HG02588 (cell line): ENCODE results near the gene HSD11B2.

Experiments
- ATAC-seq: cut with Tn5 transposase; IDR thresholded peaks from one replicate; pipeline ENCODE4 v1.9.1; 2021; ENCODE audit warnings: mild to moderate bottlenecking, moderate library complexity; ENCODE audit not compliant: unreplicated experiment

Gene HSD11B2

DNA sequence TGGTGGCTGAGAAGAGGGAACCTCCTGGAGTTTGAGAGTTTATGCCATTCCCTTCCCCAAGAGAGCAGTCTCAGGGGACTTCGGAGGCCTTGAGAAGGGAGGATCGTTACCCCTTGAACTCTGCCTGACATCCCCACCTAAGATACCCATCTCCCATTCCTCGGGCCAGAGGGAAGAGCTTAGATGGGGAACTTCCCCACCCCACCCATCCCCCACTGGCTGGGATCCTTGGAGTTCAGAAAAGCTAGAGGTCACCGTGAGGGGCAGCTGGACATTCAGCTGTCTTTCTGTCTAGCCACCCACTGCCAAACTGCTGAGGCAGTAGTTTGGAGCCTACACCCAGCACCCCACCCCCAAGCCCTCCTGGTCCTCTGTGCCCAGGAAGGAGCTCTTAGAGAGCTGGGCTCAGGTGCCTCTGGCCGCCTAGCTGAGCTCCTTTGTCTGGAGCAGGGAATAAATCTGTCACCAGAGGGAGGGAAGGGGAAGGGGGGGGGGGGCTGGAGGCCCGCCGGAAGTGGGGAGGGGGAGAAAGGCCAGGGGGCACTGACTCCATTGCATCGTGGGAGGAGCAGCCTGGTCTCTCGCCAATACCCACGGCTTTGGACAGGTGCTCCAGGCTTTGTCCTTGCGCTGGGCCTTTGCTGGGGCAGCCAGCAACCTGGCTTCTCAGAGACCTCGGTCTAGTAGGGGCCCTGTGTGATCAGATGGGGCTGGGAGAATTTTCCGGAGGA is 1.0 kb downstream of the HSD11B2 start:
- ATAC-seq: no peak

DNA sequence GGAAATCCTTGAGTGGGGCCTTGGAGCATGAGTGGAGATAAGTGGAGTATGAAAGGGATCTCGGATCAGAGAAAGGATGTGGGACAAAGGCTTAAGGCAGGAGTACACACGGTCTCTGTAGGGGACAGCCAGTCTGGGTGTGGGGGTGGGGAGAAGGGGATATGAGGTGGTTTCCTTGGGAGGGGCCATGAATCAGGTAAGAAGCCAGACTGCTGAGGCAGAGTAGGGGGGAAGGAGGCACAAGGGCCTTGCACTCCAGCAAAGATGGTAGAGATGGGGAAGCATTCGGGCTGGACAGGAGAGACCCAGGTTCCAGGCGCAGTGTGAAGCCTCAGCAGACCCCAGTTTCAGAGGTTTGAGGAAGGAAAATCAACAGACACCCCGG is 1.6 kb downstream of the HSD11B2 start:
- ATAC-seq: no peak

DNA sequence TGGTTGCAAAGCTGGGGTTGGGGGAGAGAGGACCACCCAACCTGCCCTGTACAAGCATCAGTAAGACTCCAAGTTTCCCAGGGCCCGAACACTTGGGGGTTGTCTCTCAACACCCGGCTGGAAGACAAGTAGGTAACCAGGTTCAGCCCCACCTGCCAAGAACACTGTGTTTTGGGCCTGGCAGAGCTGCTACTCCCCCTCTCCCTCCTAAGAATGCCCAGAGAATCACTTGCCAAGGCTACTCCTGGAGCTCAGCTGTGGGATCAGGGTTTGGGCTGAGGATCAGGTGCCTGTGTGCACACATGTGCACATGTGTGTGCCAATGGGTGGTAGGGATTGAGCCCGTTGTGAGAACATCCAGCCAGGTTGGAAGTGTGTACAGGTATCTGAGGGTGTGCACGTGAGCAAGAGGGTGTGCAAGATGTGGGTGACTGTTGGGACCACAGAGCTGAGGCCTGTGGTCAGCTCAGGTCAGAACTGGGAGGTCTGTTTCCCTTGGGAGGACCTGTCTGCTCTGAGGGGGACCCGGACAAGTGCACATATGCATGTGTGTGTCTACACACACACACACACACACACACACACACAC is 2.3 kb downstream of the HSD11B2 start:
- no peak for ATAC-seq

DNA sequence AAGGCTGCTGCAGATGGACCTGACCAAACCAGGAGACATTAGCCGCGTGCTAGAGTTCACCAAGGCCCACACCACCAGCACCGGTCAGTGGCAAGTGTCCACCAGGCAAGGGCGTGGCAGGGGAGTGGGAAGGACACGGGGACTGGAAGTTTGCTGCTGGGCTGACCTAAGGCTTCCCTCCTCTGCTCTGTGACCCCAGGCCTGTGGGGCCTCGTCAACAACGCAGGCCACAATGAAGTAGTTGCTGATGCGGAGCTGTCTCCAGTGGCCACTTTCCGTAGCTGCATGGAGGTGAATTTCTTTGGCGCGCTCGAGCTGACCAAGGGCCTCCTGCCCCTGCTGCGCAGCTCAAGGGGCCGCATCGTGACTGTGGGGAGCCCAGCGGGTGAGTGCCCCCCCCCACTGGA is 4.8 kb downstream of the HSD11B2 start:
- ATAC-seq: no peak

DNA sequence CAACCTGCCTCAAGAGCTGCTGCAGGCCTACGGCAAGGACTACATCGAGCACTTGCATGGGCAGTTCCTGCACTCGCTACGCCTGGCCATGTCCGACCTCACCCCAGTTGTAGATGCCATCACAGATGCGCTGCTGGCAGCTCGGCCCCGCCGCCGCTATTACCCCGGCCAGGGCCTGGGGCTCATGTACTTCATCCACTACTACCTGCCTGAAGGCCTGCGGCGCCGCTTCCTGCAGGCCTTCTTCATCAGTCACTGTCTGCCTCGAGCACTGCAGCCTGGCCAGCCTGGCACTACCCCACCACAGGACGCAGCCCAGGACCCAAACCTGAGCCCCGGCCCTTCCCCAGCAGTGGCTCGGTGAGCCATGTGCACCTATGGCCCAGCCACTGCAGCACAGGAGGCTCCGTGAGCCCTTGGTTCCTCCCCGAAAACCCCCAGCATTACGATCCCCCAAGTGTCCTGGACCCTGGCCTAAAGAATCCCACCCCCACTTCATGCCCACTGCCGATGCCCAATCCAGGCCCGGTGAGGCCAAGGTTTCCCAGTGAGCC is 5.8 kb downstream of the HSD11B2 start:
- ATAC-seq: no peak

DNA sequence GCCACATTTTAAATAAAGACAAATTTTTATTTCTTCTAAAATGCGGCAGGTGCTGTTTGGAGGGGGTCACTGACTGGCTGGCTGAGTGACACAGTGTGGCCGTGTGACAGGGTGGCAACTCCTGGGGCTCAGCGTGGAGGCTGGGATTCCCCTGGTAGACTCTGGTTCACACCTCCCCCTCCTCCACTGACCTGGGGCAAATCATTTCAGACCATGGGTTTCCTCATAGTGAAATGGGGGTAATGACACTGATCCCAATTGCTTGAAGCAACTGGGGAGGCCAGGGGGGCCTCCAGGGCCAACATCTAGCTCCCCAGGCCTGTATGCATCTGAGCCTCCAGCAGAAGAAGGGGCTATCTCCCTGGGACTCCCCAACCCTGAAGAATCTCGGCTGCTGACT is 6.6 kb downstream of the HSD11B2 start:
- no peak for ATAC-seq

DNA sequence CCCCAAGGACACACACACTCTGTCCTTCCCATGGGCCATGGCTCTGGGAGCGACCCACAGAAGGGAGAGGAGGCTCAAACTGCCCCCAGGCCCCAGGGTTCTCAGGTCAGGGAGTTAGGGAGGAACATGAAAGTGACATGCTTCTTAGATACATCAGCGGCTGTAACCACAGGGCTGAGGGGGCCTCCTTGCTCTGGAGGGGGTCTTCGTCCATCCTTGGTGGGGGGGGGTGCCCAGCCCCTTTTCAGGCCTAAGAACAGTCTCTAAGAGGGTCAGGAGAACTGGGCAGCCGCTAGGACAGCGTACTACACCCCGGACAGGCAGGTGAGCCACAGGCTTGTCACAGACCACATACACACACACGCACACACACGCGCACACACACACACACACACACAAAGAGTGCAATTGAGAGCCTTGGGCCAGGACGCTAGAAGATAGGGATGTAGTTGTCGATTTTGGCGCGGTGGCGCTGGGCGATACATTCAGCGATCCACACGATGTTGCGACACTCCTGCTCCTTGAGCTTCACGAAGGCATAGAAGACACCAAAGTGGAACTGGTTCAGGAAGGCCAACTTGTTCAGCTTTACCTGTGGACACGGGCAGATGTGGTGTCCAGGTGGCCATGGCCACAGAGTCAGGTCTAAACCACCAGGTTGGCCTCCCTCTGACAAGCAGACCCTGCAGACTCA is 7.3 kb downstream of the HSD11B2 start:
- no peak for ATAC-seq

DNA sequence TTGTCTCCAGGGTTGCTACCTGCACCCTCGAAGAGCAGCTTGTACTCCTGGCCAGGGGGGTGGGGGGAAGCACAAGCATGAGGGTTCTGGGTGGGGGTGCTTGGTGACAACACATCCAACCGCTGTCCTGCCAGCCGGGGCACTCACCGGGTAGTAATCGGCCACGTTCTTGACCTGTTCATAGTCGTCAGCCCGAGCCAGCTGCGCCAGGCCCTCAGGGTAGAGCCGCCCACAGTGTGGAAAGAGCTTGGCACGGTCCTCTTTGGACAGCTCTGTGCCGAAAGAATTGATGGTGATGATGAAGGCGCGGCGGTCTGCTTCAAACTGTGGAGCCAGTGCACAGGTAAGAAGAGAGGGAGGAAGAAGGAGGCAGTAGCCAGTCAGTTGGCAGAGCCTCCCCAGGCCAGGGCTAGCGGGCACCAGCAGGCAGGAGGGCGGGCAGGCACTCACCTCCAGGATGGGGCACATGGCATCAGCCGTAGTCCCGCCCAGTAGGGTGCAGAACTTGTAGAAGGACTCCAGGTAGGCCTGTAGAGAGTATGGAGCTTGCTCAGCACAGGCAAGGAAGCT is 8.0 kb downstream of the HSD11B2 start:
- ATAC-seq: no peak

DNA sequence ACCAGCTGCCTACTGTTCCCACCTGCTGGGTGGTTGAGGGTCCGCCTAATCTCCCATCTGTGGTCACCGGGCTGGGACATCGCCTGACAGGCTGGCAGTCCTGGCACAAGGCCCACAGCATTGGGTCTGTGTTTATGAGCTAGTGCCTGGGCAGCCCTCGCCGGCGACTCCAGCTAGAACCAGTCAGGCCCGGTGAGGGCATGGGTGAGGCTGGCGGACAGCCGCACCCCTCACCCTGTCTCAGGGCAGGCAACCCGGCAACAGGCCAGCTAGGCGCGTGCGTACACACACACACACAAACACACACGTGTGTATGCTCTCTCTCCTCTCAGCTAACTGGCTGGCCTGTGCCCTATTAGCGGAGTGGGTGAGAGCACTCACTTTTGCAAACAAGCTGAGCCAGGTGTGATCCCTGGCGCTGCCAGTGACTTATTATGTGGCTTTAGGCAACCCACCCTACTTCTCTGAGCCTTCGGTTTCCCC is 10.4 kb downstream of the HSD11B2 start:
- no peak for ATAC-seq

DNA sequence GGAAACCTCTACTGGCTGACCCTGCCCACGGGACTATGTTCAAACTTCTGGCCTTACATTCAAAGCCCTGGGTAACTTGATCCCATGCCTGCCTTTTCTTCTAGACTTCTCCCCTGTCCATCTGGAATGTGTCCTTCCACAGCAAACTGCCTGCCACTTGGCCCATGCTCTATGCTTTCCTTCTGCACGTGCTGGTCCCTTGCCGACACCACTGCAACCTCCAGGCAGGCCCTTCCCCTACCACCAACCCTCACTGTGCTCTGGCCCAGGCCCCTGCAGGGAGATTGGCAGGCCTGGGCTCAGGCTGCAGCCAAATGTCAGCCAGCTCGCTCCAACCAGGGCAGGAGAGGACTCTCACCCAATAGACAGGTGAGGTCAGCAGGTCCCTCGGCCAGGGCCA is 11.0 kb downstream of the HSD11B2 start:
- no peak for ATAC-seq

DNA sequence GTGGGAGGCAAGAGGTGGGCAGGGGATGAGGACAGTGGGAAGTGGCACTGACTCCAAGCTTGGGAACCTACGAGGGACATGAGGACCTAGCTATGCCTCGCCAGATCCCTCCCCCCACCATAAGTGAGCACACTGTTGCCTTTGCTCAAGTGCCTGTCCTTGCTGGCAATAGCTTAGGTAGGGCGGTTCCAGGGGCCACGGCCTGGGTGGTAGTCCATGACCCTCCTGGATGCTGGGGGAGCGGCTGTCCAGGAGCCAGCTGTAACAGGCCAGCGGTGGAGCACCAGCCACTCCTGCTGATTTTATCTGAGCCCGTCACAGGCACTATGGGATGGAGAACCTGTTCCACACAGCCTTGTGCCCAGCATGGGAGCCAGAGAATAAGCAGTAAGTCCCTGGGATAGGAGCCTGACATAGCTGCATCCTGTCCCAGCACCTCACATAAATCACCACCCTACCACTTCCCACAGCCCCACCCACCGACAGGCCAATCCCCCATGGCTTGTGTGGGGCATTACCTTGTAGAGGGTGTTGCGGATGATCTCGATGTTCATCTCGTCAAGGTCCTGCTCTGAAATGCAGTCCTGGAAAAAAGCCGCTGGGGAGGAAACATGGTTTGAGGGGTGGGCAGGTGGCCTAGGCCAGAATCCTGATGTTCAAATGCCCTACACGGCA is 11.8 kb downstream of the HSD11B2 start:
- no peak for ATAC-seq

DNA sequence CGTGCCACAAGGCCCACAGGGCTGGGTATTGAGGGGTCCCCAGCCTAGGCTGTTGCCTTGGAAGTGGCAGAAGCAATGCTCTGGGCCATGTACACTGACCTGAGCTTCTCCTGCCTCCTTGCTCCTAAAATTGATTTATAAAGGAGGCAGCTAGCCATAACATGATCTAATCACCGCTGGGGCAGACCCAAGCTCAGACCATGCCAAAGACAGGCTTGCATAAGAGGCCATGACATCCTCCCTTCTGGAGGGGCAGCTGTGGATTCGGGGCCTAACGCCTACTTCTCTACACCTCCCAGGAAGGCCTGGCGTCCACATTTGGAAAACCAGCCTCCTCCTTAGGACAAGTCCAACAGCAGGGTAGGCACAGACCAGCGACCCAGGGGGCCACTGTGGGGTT is 12.3 kb downstream of the HSD11B2 start:
- ATAC-seq: no peak

DNA sequence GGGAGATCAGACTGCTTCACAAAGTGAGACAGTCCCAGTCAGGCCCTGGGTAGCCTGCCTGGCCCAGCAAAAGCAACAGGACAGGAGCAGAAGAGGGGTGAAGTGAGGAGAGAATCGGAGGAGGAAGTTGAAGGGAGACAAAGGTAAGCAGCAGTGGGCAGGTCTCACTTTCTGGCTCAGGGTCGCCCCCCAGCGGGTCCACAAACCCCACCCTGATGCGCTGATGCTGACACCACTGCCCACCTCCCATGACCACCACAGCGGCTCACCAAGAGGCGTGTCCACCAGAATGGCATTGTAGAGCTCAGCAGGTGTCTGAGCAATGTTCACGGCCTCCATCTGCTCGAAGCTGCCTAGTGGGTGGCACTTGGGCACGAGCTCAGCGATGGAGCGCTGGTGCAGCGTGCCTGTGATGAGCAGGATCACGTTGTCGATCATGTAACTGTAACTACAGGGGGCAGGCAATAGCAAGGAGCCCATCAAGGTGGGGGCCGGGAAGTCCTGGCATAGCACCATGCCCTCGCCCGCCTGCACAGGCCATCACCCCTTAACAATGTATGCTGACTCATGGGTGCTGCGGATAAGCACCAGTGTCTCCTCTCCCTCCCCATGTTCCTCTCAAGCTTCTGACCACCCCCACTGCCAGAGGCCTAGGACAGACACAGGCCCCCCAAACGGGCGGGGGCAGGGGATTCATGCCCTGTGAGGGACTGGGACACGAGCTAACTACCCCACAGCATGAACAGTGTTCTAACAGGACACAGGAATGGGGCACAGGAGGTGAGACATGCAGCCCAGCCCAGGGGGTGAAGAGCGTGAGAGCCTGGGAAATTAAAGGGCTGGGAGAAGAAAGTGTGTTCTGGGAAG is 13.6 kb downstream of the HSD11B2 start:
- ATAC-seq: no peak

DNA sequence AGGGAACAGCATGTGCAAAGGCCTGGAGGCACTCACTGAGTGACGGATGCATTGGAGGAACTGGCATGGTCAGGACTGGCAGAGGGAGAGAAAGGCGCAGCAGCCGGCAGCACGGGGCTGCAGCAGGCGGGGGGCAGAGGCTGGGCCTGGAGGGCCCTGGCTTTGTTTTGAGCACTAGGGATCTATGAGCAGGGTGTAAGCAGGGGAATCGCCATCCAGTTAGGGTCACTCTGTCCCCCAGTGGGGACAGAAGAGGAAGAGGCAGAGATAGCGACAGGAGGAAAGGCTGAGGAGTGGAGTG is 14.2 kb downstream of the HSD11B2 start:
- no peak for ATAC-seq

DNA sequence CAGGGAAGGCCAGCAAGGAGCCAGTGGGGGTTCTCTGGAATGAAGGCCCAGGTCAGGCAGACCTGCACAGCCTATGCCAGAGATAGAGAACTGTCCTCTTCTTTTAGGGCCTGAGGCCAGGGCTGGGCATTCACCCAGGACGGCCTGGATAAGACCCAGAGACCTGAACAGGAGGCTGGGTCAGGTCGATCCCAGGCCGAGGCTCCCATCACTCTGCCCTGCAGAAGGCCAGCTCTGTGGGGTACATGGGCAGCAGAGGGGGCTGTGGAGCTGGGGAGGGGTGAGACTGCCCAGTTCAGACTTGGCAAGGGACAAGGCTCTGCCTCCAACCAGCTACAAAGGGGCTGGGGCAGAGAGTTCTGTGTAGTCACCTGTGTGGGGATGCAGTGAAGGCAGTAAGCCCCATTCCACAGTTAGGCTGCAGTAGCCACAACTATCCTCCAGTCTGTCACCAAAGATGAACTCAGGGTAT is 14.6 kb downstream of the HSD11B2 start:
- ATAC-seq: no peak

DNA sequence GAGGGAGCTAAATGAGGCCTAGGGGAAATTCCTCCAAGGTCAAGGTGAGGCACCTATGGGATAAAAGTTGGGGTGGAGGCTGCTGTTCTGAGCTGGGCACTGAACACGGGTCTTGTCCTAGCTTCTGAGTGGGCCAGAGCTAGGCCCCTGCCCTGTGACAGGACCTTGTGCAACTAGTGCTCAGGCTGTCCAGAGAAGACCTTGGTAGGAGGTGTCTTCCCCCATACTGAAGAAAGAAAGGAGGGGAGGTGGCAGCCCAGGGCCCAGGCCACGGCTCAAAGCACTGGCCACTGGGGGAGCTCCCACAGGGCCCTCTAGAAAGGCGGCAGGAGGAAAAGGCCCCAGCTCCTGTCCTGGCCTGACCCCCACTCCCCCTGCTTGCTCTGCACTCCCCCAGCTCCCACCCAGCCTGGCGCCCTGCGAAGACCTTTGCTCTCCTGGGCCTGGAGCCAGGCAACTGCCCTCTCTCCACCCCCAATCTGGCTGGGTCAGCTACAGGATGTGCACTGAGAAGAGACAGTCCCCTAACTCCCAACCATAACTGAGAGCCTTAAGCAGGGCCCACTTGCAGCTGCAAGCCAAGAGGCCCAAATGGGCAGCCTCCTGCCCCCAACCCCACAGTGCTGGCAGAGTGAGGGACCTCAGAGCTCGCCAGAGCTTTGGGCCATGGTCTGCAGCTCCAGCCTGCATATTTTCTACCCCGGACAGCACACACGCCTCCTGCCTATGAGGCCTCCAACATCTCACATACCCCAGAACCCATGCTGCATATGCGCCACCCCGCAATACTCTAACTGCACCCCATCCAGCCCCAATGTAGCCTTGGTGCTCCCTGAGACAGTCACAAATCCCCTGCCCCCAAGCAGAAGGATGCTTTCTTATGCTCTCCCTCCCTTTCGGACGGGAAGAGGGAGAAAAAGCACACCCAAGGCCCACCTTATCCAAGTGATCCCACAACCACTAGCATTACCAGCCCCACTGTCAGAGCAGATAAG is 15.3 kb downstream of the HSD11B2 start:
- ATAC-seq: no peak

DNA sequence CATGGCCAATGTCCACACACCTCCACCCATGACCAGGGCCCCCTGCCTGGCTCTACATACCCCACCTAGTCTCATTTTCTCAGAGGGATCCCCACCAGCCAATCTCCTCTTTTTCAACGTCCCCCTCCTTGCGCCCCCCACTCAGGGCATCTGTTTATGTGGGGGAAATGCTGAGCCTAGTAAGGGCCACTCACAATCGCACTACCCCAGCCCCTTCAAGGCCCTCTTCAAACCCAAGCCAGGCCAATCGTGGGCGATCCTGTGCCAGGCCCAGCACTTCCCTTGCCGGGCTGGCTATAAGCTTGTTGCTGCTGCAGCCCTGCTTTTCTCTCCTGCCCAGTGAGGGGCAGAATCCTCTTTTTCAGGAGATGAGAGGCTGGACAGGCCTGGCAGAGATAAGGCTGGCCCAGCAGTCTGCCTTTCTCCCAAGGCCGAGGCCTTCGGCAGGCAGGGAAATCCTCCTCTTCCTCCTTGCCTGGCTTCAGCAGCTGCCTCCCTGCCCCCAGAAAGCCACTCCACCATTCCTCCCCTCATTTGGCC is 16.1 kb downstream of the HSD11B2 start:
- ATAC-seq: no peak

DNA sequence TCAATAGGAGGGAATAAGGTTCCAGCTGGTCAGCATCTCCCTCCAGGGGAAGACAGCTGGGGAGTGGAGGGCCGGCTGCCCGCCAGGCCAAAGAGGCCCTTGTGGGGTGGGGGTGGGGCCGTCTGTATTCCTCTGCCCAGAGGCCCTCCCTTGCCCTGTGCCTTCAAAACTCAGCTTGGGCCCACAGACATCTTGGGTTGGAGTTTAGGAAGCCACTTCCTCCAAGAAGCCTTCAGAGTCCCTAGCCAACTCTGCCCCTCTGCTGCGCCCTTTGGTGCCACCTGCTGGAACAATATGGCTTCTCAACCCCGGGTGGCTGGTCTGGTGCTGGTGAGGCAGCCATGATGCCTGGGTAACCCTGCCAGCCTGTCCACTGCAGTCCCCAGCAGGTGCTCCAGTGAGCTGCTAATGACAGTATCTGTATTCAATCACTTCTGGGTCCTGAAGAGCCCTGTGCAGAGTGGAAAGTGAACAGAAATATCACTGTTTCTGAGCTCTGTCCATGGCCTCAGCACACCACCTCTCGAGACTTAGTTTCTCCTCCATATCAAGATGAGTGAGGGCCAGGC is 16.7 kb downstream of the HSD11B2 start:
- no peak for ATAC-seq
